ENCODE measurements around the gene ZDHHC11B.
"Not testable (repeated sequence)": the region's sequence is repeated elsewhere in the genome, so short reads cannot be mapped to it uniquely, and the experiment has no call there.

DNA sequence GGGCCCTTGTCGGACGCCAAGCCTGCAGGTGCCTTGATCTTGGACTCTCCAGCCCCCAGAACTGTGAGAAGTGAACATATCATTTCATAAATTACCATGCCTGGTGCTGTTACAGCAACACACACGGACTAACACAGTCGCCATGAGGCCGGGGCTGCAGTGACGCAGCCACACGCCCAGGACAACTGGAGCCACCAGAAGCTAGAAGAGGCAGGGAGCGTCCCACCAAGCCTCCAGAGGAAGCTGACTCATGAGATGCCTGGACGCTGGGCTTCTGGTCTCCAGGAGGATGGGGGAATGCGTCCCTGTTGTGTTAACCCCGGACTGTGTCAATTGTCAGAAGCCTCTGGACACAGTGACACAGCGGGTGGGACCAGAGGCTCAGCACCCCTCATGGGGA is 97.6 kb downstream of the ZDHHC11B start:
- not testable (repeated sequence) for TF ChIP-seq EZH2 (IDR thresholded peaks at IDR 0.05; ENCODE audit: low read length)
- TF ChIP-seq, protein P1, sequence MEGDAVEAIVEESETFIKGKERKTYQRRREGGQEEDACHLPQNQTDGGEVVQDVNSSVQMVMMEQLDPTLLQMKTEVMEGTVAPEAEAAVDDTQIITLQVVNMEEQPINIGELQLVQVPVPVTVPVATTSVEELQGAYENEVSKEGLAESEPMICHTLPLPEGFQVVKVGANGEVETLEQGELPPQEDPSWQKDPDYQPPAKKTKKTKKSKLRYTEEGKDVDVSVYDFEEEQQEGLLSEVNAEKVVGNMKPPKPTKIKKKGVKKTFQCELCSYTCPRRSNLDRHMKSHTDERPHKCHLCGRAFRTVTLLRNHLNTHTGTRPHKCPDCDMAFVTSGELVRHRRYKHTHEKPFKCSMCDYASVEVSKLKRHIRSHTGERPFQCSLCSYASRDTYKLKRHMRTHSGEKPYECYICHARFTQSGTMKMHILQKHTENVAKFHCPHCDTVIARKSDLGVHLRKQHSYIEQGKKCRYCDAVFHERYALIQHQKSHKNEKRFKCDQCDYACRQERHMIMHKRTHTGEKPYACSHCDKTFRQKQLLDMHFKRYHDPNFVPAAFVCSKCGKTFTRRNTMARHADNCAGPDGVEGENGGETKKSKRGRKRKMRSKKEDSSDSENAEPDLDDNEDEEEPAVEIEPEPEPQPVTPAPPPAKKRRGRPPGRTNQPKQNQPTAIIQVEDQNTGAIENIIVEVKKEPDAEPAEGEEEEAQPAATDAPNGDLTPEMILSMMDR (optimal IDR thresholded peaks at IDR 0.05 in 1 of 3, IDR thresholded peaks at IDR 0.05 in 1 of 3, conservative IDR thresholded peaks at IDR 0.05 in 1 of 3; ENCODE audit: extremely low read depth in 1 of 3, insufficient read depth in 2 of 3, low read length in 3 of 3), result not testable (repeated sequence)

Measured in keratinocyte (primary cell).